H1 (cell line): ENCODE data around the gene CDC42EP4. TPM values are rescaled to one million over a fixed set of nuclear protein-coding genes. Genes with fewer than 3 reads are reported as not detected.
A peak's percentile ranks its signal among the peaks of the same experiment; 100 is the strongest.

Experiments used
- CTCF ChIA-PET: fragments of 300-600 bp; sonication (Branson Sonifier 250); formaldehyde crosslinking; loops from one replicate; lab custom pipeline; 2021; ENCODE audit not compliant: partially characterized antibody; lab: Charles Lee
- POLR2A ChIA-PET: fragments of 300-600 bp; sonication (Branson Sonifier 250); formaldehyde crosslinking; loops from one replicate; lab custom pipeline; 2021; ENCODE audit warnings: inconsistent platforms; ENCODE audit not compliant: partially characterized antibody; lab: Charles Lee
- DNase-seq, 2 experiments: peaks; one replicate each; pipeline versions ENCODE4 v3.0.0 to v3.0.0-alpha.2; 2010 to 2022; ENCODE audit warnings: low spot score in 2 of 2, low read depth in 1 of 2, mixed read lengths in 1 of 2
- FAIRE-seq: peaks from 2 replicates; lab custom pipeline; 2011; peaks lifted over from hg19 to GRCh38; lab: Jason Lieb, UNC
- H2AFZ ChIP-seq: 2 replicates; pipeline ENCODE4 v1.8.1; 2012; ENCODE audit warnings: low read length, inconsistent platforms
- H2AK5ac ChIP-seq: 2 replicates; pipeline ENCODE4 v1.6.1; 2013; ENCODE audit warnings: low read depth, low read length
- H2BK120ac ChIP-seq: replicated peaks from 2 replicates; pipeline ENCODE3; 2013; ENCODE audit warnings: low read depth, low read length, inconsistent platforms
- H2BK12ac ChIP-seq: 2 replicates; pipeline ENCODE4 v1.6.1; 2013; ENCODE audit warnings: low read depth, low read length
- H2BK15ac ChIP-seq: 2 replicates; pipeline ENCODE4 v1.6.1; 2013; ENCODE audit warnings: low read length
- H2BK20ac ChIP-seq: 2 replicates; pipeline ENCODE4 v1.6.1; 2013; ENCODE audit warnings: low read length
- H2BK5ac ChIP-seq: 2 replicates; pipeline ENCODE4 v1.6.1; 2013; ENCODE audit warnings: low read depth, low read length
- H3K14ac ChIP-seq: 2 replicates; pipeline ENCODE4 v1.6.1; 2013; ENCODE audit warnings: inconsistent platforms; ENCODE audit not compliant: insufficient read length
- H3K18ac ChIP-seq: 2 replicates; pipeline ENCODE4 v1.6.1; 2013; ENCODE audit warnings: low read length; ENCODE audit errors: extremely low read depth
- H3K23ac ChIP-seq: 2 replicates; pipeline ENCODE4 v1.6.1; 2013; ENCODE audit warnings: inconsistent platforms; ENCODE audit not compliant: insufficient read length
- H3K23me2 ChIP-seq: 2 replicates; pipeline ENCODE4 v1.6.1; 2013; ENCODE audit warnings: low read depth, low read length
- H3K27ac ChIP-seq: 2 replicates; pipeline ENCODE4 v1.6.1; 2011; ENCODE audit warnings: low read depth, low read length, inconsistent platforms
- H3K27me3 ChIP-seq, 4 experiments: replicated peaks in 1 of 4; 1 replicate in 1 of 4; 2 replicates in 3 of 4; pipeline versions ENCODE4 v1.6.1 to v1.8.1; 2011 to 2013; ENCODE audit warnings: low read length in 3 of 4, mild to moderate bottlenecking in 3 of 4, inconsistent platforms in 2 of 4, mixed read lengths in 2 of 4, moderate library complexity in 1 of 4; ENCODE audit not compliant: control insufficient read depth in 3 of 4, insufficient read depth in 3 of 4; ENCODE audit errors: extremely low read depth in 1 of 4
- H3K36me3 ChIP-seq, 4 experiments: 2 replicates each; pipeline versions ENCODE4 v1.6.1 to v1.8.1; 2011 to 2013; ENCODE audit warnings: mild to moderate bottlenecking in 4 of 4, low read length in 3 of 4, moderate library complexity in 2 of 4, control low read depth in 1 of 4, inconsistent platforms in 1 of 4; ENCODE audit not compliant: insufficient read depth in 4 of 4, control insufficient read depth in 2 of 4
- H3K4ac ChIP-seq: replicated peaks from 2 replicates; pipeline ENCODE3; 2013; ENCODE audit warnings: low read length, low read depth, mixed read lengths, inconsistent platforms; ENCODE audit not compliant: insufficient read length
- H3K4me1 ChIP-seq, 4 experiments: replicated peaks in 1 of 4; 1 replicate in 1 of 4; 2 replicates in 3 of 4; pipeline versions ENCODE4 v1.6.1 to v1.8.1; 2011 to 2013; ENCODE audit warnings: low read length in 3 of 4, inconsistent platforms in 2 of 4, mixed read lengths in 1 of 4; ENCODE audit not compliant: insufficient read depth in 4 of 4, control insufficient read depth in 3 of 4
- H3K4me2 ChIP-seq, 2 experiments: 2 replicates each; pipeline versions ENCODE4 v1.6.1 to v1.8.1; 2011 to 2013; ENCODE audit warnings: low read depth in 2 of 2, low read length in 2 of 2, control low read depth in 1 of 2, inconsistent platforms in 1 of 2, mild to moderate bottlenecking in 1 of 2; ENCODE audit not compliant: insufficient read depth in 1 of 2
- H3K4me3 ChIP-seq, 4 experiments: fragments of 200-600, 300-600 bp in 1 of 4; sonication (generic), shearing (Covaris generic), sonication (Bioruptor Twin) in 1 of 4; 2 replicates each; pipeline versions ENCODE4 v1.5.1 to v1.8.1; 2011 to 2016; ENCODE audit warnings: low read length in 4 of 4, low read depth in 3 of 4, control low read depth in 2 of 4, inconsistent platforms in 2 of 4, mild to moderate bottlenecking in 2 of 4, mixed read lengths in 1 of 4, moderate library complexity in 1 of 4; ENCODE audit not compliant: insufficient read depth in 2 of 4; ENCODE audit errors: extremely low read depth in 1 of 4
- H3K56ac ChIP-seq: replicated peaks from 2 replicates; pipeline ENCODE3; 2013; ENCODE audit warnings: low read depth, mild to moderate bottlenecking, mixed read lengths, low read length, inconsistent platforms; ENCODE audit not compliant: insufficient read length
- H3K79me1 ChIP-seq: 2 replicates; pipeline ENCODE4 v1.6.1; 2013; ENCODE audit warnings: low read depth, low read length, control low read depth
- H3K79me2 ChIP-seq, 2 experiments: 2 replicates each; pipeline versions ENCODE4 v1.6.1 to v1.8.1; 2012 to 2013; ENCODE audit warnings: low read length in 2 of 2, mild to moderate bottlenecking in 2 of 2, inconsistent platforms in 1 of 2; ENCODE audit not compliant: insufficient read depth in 2 of 2, control insufficient read depth in 1 of 2
- H3K9ac ChIP-seq, 4 experiments: replicated peaks in 1 of 4; 1 replicate in 1 of 4; 2 replicates in 3 of 4; pipeline versions ENCODE4 v1.6.1 to v1.8.1; 2011 to 2013; ENCODE audit warnings: low read depth in 3 of 4, low read length in 3 of 4, control low read depth in 2 of 4, mild to moderate bottlenecking in 2 of 4, moderate library complexity in 2 of 4, inconsistent platforms in 1 of 4; ENCODE audit errors: extremely low read depth in 1 of 4
- H3K9me3 ChIP-seq, 2 experiments: 2 replicates each; pipeline versions ENCODE4 v1.6.1 to v1.8.1; 2012 to 2013; ENCODE audit warnings: mild to moderate bottlenecking in 2 of 2, moderate library complexity in 2 of 2, control low read depth in 1 of 2, inconsistent platforms in 1 of 2, low read depth in 1 of 2, low read length in 1 of 2, mixed read lengths in 1 of 2; ENCODE audit not compliant: insufficient read depth in 2 of 2
- H4K20me1 ChIP-seq, 2 experiments: replicated peaks in 1 of 2; 2 replicates each; pipeline versions ENCODE3 to v1.8.1; 2011 to 2013; ENCODE audit warnings: inconsistent platforms in 2 of 2, low read length in 2 of 2, mild to moderate bottlenecking in 1 of 2; ENCODE audit not compliant: insufficient read depth in 2 of 2, control insufficient read depth in 1 of 2
- H4K5ac ChIP-seq: 2 replicates; pipeline ENCODE4 v1.6.1; 2013; ENCODE audit warnings: low read length, low read depth, mixed read lengths, inconsistent platforms; ENCODE audit not compliant: insufficient read length
- H4K8ac ChIP-seq: 2 replicates; pipeline ENCODE4 v1.8.0; 2013; ENCODE audit warnings: mild to moderate bottlenecking, moderate library complexity, low read length, inconsistent platforms; ENCODE audit not compliant: insufficient read depth; ENCODE audit errors: extremely low read depth
- H4K91ac ChIP-seq: replicated peaks from 2 replicates; pipeline ENCODE3; 2013; ENCODE audit warnings: low read length, mixed read lengths, inconsistent platforms; ENCODE audit not compliant: insufficient read length
- JUN ChIP-seq: IDR thresholded peaks from 2 replicates; pipeline ENCODE4 v1.6.1; 2011; ENCODE audit warnings: low read depth, mild to moderate bottlenecking, improper control_type of control experiment, low read length
- SP1 ChIP-seq: IDR thresholded peaks from 2 replicates; pipeline ENCODE4 v1.6.1; 2011; ENCODE audit warnings: low read depth, low read length
- WGBS, 2 experiments: shearing (Covaris generic) in 1 of 2; methylation state at CpG; one replicate each; pipeline versions ENCODE4 v1.1.6 to v1.1.7; 2013 to 2015; ENCODE audit warnings: low lambda C conversion rate in 2 of 2, mixed read lengths in 2 of 2, inconsistent platforms in 1 of 2, low coverage in 1 of 2, missing lambda C conversion rate in 1 of 2; ENCODE audit not compliant: insufficient replicate concordance in 2 of 2, insufficient coverage in 1 of 2, insufficient read length in 1 of 2; ENCODE audit errors: extremely low coverage in 1 of 2, missing lambda C conversion rate in 1 of 2; 5-methylcytosine and 5-hydroxymethylcytosine counted together
- polyA plus RNA-seq, 7 experiments: library from polyadenylated mRNA; depleted of rRNA in 3 of 7; stranded (reverse) in 5 of 7; unstranded in 2 of 7; fragments of >200 nt in 5 of 7; fragments of 200-250 nt in 2 of 7; gene quantifications; 1 replicate in 5 of 7; 2 replicates in 1 of 7; 4 replicates in 1 of 7; pipeline versions ENCODE4 v1.2.1 to v1.2.3, GENCODE V29; 2011 to 2013; ENCODE audit warnings: missing spikeins in 2 of 7, mixed read lengths in 2 of 7
- total RNA-seq: library from RNA; stranded (reverse); fragmentation: NEBNext Ultra II Directional; extraction: Animal tissue kit (Norgen Biotek cat#: 25700); gene quantifications from 2 replicates; pipeline ENCODE4 v1.2.1, GENCODE V29; 2021

Gene CDC42EP4
- total and polyA plus RNA-seq, 2 of the 8 experiments (the other 6 are each of a cell fraction or from before 2014, with no cell fraction given) = 8.8 to 12.6 TPM

DNA sequence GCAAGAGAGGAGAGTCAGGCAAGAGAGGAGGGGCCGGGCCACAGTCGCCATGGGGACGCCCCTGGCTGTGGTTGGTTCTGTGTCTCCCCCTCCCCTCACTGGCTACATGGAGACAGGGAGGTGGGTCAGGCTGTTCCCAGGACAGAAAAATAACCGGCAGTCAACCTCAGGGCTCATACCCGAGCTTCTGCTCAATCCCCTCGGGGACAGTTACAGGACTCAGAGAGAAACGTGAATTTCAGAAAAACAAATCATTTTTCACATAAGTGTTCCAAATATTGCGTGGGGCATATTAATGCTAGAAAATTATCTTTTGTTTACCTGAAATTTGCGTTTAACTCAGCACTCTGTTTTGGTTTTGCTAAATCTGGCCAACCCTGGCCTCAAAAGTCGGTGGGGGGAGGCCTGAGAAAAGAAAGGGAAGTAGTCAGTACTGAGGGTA, 27.9 kb downstream of the CDC42EP4 start:
- no peak overlapping the region for H2BK120ac ChIP-seq
- H4K5ac ChIP-seq = peak overlapping the region; percentile 58
- peaks cover 0 to 1% of the 10 kb centered on the region in 2 experiments for H4K20me1 ChIP-seq
- no peaks in the 10 kb centered on the region for H3K9me3 ChIP-seq
- H3K4ac ChIP-seq = no peak overlapping the region
- DNase-seq (peak; percentile 23 to 77), FAIRE-seq (no peak)
- no peaks in the 10 kb centered on the region for H3K23me2 ChIP-seq
- WGBS, 2 experiments = 54% methylated on average over 9 of the region's 10 CpGs; no CpG with 5 or more reads in 1 of the 2 experiments
- no peak overlapping the region for H2BK15ac ChIP-seq
- H2BK5ac ChIP-seq = no peak overlapping the region
- no peak overlapping the region for H3K23ac ChIP-seq
- no peak overlapping the region for H2AK5ac ChIP-seq
- peaks cover 0 to 6% (median 2%) of the 10 kb centered on the region in 4 experiments; a peak in 3 of 8 replicates for H3K36me3 ChIP-seq
- no peak overlapping the region for H2BK12ac ChIP-seq
- H3K27ac ChIP-seq = no peak overlapping the region
- no peak overlapping the region for H3K56ac ChIP-seq
- POLR2A ChIA-PET = interaction anchor here (1.6 to 1.7 kb wide), 2 partner anchors 15 to 80 kb away, joined by 3 to 5 read pairs; no protein-coding TSS in a partner anchor
- no peak overlapping the region for H4K91ac ChIP-seq
- no peak overlapping the region for H2BK20ac ChIP-seq
- H3K79me1 ChIP-seq = peaks cover 8% of the 10 kb centered on the region; the same call in 1 of the 2 replicates
- H2AFZ ChIP-seq = no peak overlapping the region
- H3K4me3 ChIP-seq = no peak overlapping the region
- H3K18ac ChIP-seq = no peak overlapping the region
- H3K27me3 ChIP-seq = no peaks in the 10 kb centered on the region
- H3K14ac ChIP-seq = no peak overlapping the region
- H3K9ac ChIP-seq = no peak overlapping the region
- H4K8ac ChIP-seq = no peak overlapping the region
- peaks cover 0 to 13% (median 7%) of the 10 kb centered on the region in 4 experiments; a peak in 6 of 7 replicates for H3K4me1 ChIP-seq
- H3K4me2 ChIP-seq = peak overlapping the region; percentile 35 to 41; a peak in 2 of 4 replicates
- H3K79me2 ChIP-seq = no peaks in the 10 kb centered on the region
- TF ChIP-seq JUN (no peak), SP1 (0 out of 2 replicates have a peak, but pooled peaks have one; percentile 26)
- TF ChIP-seq, all 59 proteins: peak for 1
- CTCF ChIA-PET = interaction anchor here (0.6 to 5.2 kb wide), 6 partner anchors 27 to 1450 kb away, joined by 3 to 28 read pairs (median 4); no protein-coding TSS in a partner anchor
